HepG2 (cell line): ENCODE data around the gene SMYD1. TPM values are rescaled to one million over a fixed set of nuclear protein-coding genes. Genes with fewer than 3 reads are reported as not detected.

ENCODE experiments used
- ATF1 ChIP-seq: IDR thresholded peaks from 2 replicates; pipeline ENCODE4 v1.6.1; 2016; ENCODE audit warnings: mild to moderate bottlenecking, control low read depth
- ATM ChIP-seq: fragments of 450-650 bp; IDR thresholded peaks from 2 replicates; pipeline ENCODE4 v1.7.1; 2017; ENCODE audit warnings: mild to moderate bottlenecking, borderline replicate concordance
- CBFB ChIP-seq: sonication (generic); formaldehyde crosslinking; IDR thresholded peaks from 2 replicates; pipeline ENCODE4 v1.4.0; 2020; ENCODE audit warnings: missing genetic modification reagents
- KAT8 ChIP-seq: IDR thresholded peaks from 2 replicates; pipeline ENCODE4 v1.6.1; 2016; ENCODE audit warnings: missing genetic modification reagents, missing compliant biosample characterization
- KDM3A ChIP-seq: IDR thresholded peaks from 2 replicates; pipeline ENCODE4 v1.6.1; 2018; ENCODE audit warnings: low read depth, missing compliant biosample characterization
- MBNL3 ChIP-seq: fragments of 250-450 bp; sonication (Bioruptor Pico); conservative IDR thresholded peaks from 2 replicates; pipeline ENCODE4 v1.8.0; 2022; ENCODE audit warnings: mild to moderate bottlenecking, inconsistent platforms
- MIER3 ChIP-seq: IDR thresholded peaks from 2 replicates; pipeline ENCODE4 v1.6.1; 2016; ENCODE audit warnings: missing compliant biosample characterization, borderline replicate concordance
- PAWR ChIP-seq: sonication (generic); formaldehyde crosslinking; IDR thresholded peaks from 2 replicates; pipeline ENCODE4 v1.4.0; 2020; ENCODE audit warnings: missing genetic modification reagents, mild to moderate bottlenecking, borderline replicate concordance
- SATB2 ChIP-seq: sonication (generic); formaldehyde crosslinking; IDR thresholded peaks from 2 replicates; pipeline ENCODE4 v1.5.0; 2020; ENCODE audit warnings: missing genetic modification reagents
- SMARCE1 ChIP-seq: fragments of 450-650 bp; IDR thresholded peaks from 2 replicates; pipeline ENCODE4 v1.6.1; 2017; ENCODE audit warnings: borderline replicate concordance
- ZBTB7A ChIP-seq: sonication (generic); formaldehyde crosslinking; IDR thresholded peaks from 2 replicates; pipeline ENCODE4 v1.8.0; 2022; ENCODE audit warnings: mild to moderate bottlenecking, missing genetic modification reagents
- ZFP1 ChIP-seq: IDR thresholded peaks from 2 replicates; pipeline ENCODE4 v1.6.1; 2016
- ZHX2 ChIP-seq, 2 experiments: sonication (generic) in 1 of 2; formaldehyde crosslinking in 1 of 2; IDR thresholded peaks; 2 replicates each; pipeline versions ENCODE4 v1.6.1 to v1.9.0; 2014 to 2022; ENCODE audit warnings: antibody characterized with exemption in 1 of 2, borderline replicate concordance in 1 of 2, inconsistent platforms in 1 of 2, low read depth in 1 of 2, missing genetic modification reagents in 1 of 2
- ZNF407 ChIP-seq: sonication (generic); formaldehyde crosslinking; IDR thresholded peaks from one replicate; pipeline ENCODE4 v1.5.1; 2020; ENCODE audit warnings: mild to moderate bottlenecking, missing genetic modification reagents; ENCODE audit errors: not compliant biosample characterization
- ZNF431 ChIP-seq: sonication (generic); formaldehyde crosslinking; IDR thresholded peaks from 2 replicates; pipeline ENCODE4 v1.9.0; 2022; ENCODE audit warnings: missing genetic modification reagents, low read depth, mild to moderate bottlenecking, borderline replicate concordance
- ZNF776 ChIP-seq: sonication (generic); formaldehyde crosslinking; IDR thresholded peaks from 2 replicates; pipeline ENCODE4 v1.4.0; 2020; ENCODE audit warnings: mild to moderate bottlenecking, missing genetic modification reagents
- ZSCAN20 ChIP-seq: sonication (generic); formaldehyde crosslinking; IDR thresholded peaks from 2 replicates; pipeline ENCODE4 v1.4.0; 2020; ENCODE audit warnings: missing genetic modification reagents, mild to moderate bottlenecking, borderline replicate concordance
- ZSCAN30 ChIP-seq: sonication (generic); formaldehyde crosslinking; IDR thresholded peaks from 2 replicates; pipeline ENCODE4 v1.5.0; 2020; ENCODE audit warnings: mild to moderate bottlenecking, missing genetic modification reagents
- polyA plus RNA-seq, 8 experiments: library from polyadenylated mRNA; depleted of rRNA in 3 of 8; stranded (reverse) in 7 of 8; unstranded in 1 of 8; fragments of >200 nt; fragmentation: Illumina TruSeq in 4 of 8; extraction: Trizol in 4 of 8; gene quantifications; 2 replicates each; pipeline versions ENCODE4 v1.2.1 to v1.2.3, GENCODE V29; 2011 to 2016; ENCODE audit warnings: low read depth in 4 of 8, missing spikeins in 1 of 8, mixed read lengths in 1 of 8; ENCODE audit not compliant: insufficient read depth in 1 of 8
- total RNA-seq, 5 experiments: library from RNA; depleted of rRNA; stranded (reverse); fragments of >200 nt; fragmentation: Illumina TruSeq; extraction: Trizol; gene quantifications; 2 replicates each; pipeline ENCODE4 v1.2.3, GENCODE V29; 2016; ENCODE audit warnings: low read depth in 1 of 5

Gene SMYD1
- total and polyA plus RNA-seq, 2 of the 13 experiments (the other 11 are each of a cell fraction or from before 2014, with no cell fraction given) = not detected

- no peak for TF ChIP-seq ZNF407 (CRISPR knock-in tag)
- TF ChIP-seq MBNL3 (CRISPR knock-in tag) = no peak
- TF ChIP-seq ATM = no peak
- no peak for TF ChIP-seq ZHX2 (IDR thresholded peaks at IDR 0.05; ENCODE audit: low read depth)
- TF ChIP-seq ZHX2 (CRISPR knock-in tag; IDR thresholded peaks at IDR 0.05; ENCODE audit: borderline replicate concordance) = no peak
- no peak for TF ChIP-seq ZNF431 (CRISPR knock-in tag)
- TF ChIP-seq ZSCAN30 = no peak
- no peak for TF ChIP-seq PAWR (CRISPR knock-in tag)
- peak; percentile 86 for TF ChIP-seq KAT8 (CRISPR knock-in tag)
- peak; percentile 82; the same call in 1 of the 2 replicates for TF ChIP-seq CBFB
- peak; percentile 76 for TF ChIP-seq MIER3 (CRISPR knock-in tag)
- no peak for TF ChIP-seq ZNF776 (CRISPR knock-in tag)
- peak; percentile 77 for TF ChIP-seq ATF1 (CRISPR knock-in tag)
- peak; percentile 62; the same call in 1 of the 2 replicates for TF ChIP-seq ZFP1 (CRISPR knock-in tag)
- no peak for TF ChIP-seq SATB2 (CRISPR knock-in tag)
- TF ChIP-seq ZBTB7A = no peak
- no peak for TF ChIP-seq ZSCAN20
- peak; percentile 52; the same call in 1 of the 2 replicates for TF ChIP-seq KDM3A (CRISPR knock-in tag)
- TF ChIP-seq SMARCE1 = no peak
Observed at GRCh38 chr2:88139203-88139702, 71.6 kb downstream of the SMYD1 start (continued).
